Lower lobe of right lung (tissue), 2 donors: ENCODE measurements around the gene YES1. TPM values are rescaled to one million over a fixed set of nuclear protein-coding genes. Genes with fewer than 3 reads are reported as not detected.

Experiments
- ATAC-seq, 2 donors: fragments of 200-7000 bp; cut with Tn5 transposase; one replicate each; pipeline ENCODE4 v1.9.1; 2020 to 2022; ENCODE audit warnings: mild to moderate bottlenecking in 2 of 2, moderate library complexity in 2 of 2
- DNase-seq: peaks from one replicate; pipeline ENCODE4 v3.0.0-alpha.2; 2020
- H3K27ac ChIP-seq: fragments of 200-600 bp; one replicate; pipeline ENCODE4 v1.8.0; 2022
- H3K27me3 ChIP-seq: fragments of 200-600 bp; one replicate; pipeline ENCODE4 v1.8.0; 2022; ENCODE audit warnings: low read depth
- H3K36me3 ChIP-seq: fragments of 200-600 bp; one replicate; pipeline ENCODE4 v1.8.0; 2022; ENCODE audit warnings: mild to moderate bottlenecking
- H3K4me1 ChIP-seq: fragments of 200-600 bp; one replicate; pipeline ENCODE4 v1.8.0; 2022
- H3K4me3 ChIP-seq: fragments of 200-600 bp; one replicate; pipeline ENCODE4 v1.8.0; 2022; ENCODE audit warnings: mild to moderate bottlenecking
- H3K9me3 ChIP-seq: fragments of 200-600 bp; one replicate; pipeline ENCODE4 v1.8.0; 2022
- CTCF ChIP-seq: fragments of 200-600 bp; IDR thresholded peaks from one replicate; pipeline ENCODE4 v1.8.0; 2022; ENCODE audit warnings: antibody characterized with exemption, mild to moderate bottlenecking
- intact Hi-C: fragments of 100-400 bp; cut with DNase I; formaldehyde crosslinking; loops from one replicate; pipeline ENCODE4 v1.11.0; 2022
- total RNA-seq: library from RNA; stranded (reverse); fragmentation: NEBNext Ultra II Directional; extraction: Animal tissue kit (Norgen Biotek cat#: 25700); gene quantifications from one replicate; pipeline ENCODE4 v1.2.1, GENCODE V29; 2021
- donor health status: DM: no; HTN: yes; CAD: no; lungs with severe emphysema.

Gene YES1
- total RNA-seq, 1 donor from 2014 or later, result 42.0 TPM

GRCh38 chr18:820591-821165 is 8.6 kb upstream of the YES1 start:
- no peak for TF ChIP-seq CTCF
- H3K27ac ChIP-seq, result no peak overlapping the region
- intact Hi-C loops, result no loop called here
- H3K36me3 ChIP-seq, result no peaks in the 10 kb centered on the region
- DNase-seq (no peak), ATAC-seq (no peak)
- H3K4me1 ChIP-seq, result no peaks in the 10 kb centered on the region
- no peak overlapping the region for H3K4me3 ChIP-seq
- H3K27me3 ChIP-seq, result peaks cover 7% of the 10 kb centered on the region
- H3K9me3 ChIP-seq, result no peaks in the 10 kb centered on the region

GRCh38 chr18:816869-817268 is 4.8 kb upstream of the YES1 start:
- Histone ChIP-seq H3K36me3 (no peaks in the 10 kb centered on the region), H3K27ac (no peak overlapping the region), H3K9me3 (no peaks in the 10 kb centered on the region), H3K4me1 (peaks cover 21% of the 10 kb centered on the region), H3K4me3 (no peak overlapping the region), H3K27me3 (peaks cover 7% of the 10 kb centered on the region)
- ATAC-seq (no peak), DNase-seq (no peak)
- no peak for TF ChIP-seq CTCF
- intact Hi-C loops, result no loop called here

- no peaks in the 10 kb centered on the region for H3K9me3 ChIP-seq
- H3K4me1 ChIP-seq, result peaks cover 21% of the 10 kb centered on the region
- ATAC-seq (no peak), DNase-seq (no peak)
- TF ChIP-seq CTCF, result no peak
- intact Hi-C loops, result no loop called here
- H3K4me3 ChIP-seq, result no peak overlapping the region
- H3K27ac ChIP-seq, result no peak overlapping the region
- H3K36me3 ChIP-seq, result no peaks in the 10 kb centered on the region
- peaks cover 7% of the 10 kb centered on the region for H3K27me3 ChIP-seq
Measured at GRCh38 chr18:816088-816653, 4.1 kb upstream of the YES1 start.

- no peaks in the 10 kb centered on the region for H3K9me3 ChIP-seq
Measured at GRCh38 chr18:815353-815752, 3.3 kb upstream of the YES1 start.

GRCh38 chr18:814300-815084 is 2.5 kb upstream of the YES1 start:
- intact Hi-C loops, result no loop called here

More at GRCh38 chr18:815353-815752, 3.3 kb upstream of the YES1 start:
- Histone ChIP-seq H3K27me3 (peaks cover 7% of the 10 kb centered on the region), H3K27ac (no peak overlapping the region), H3K36me3 (no peaks in the 10 kb centered on the region), H3K4me1 (peaks cover 27% of the 10 kb centered on the region), H3K4me3 (no peak overlapping the region)
- no peak for ATAC-seq
- intact Hi-C loops, result no loop called here
- TF ChIP-seq CTCF, result no peak
- no peak for DNase-seq

More at GRCh38 chr18:814300-815084, 2.5 kb upstream of the YES1 start:
- no peaks in the 10 kb centered on the region for H3K36me3 ChIP-seq
- TF ChIP-seq CTCF, result no peak
- H3K9me3 ChIP-seq, result no peaks in the 10 kb centered on the region
- H3K4me1 ChIP-seq, result peaks cover 34% of the 10 kb centered on the region
- ATAC-seq (no peak), DNase-seq (no peak)
- H3K27ac ChIP-seq, result no peak overlapping the region
- no peak overlapping the region for H3K4me3 ChIP-seq
- peaks cover under 1% of the 10 kb centered on the region for H3K27me3 ChIP-seq
